Osteocyte (in vitro differentiated cells): ENCODE measurements around the gene SLC28A2. TPM values are rescaled to one million over a fixed set of nuclear protein-coding genes. Genes with fewer than 3 reads are reported as not detected.

Experiments used
- DNase-seq: peaks from one replicate; pipeline ENCODE4 v3.0.0; 2021; ENCODE audit warnings: mixed read lengths; ENCODE audit not compliant: unreplicated experiment; ENCODE audit errors: extremely low spot score
- H3K27ac Mint-ChIP-seq: one replicate; pipeline ENCODE4 v1.8.0; 2021; ENCODE audit warnings: mild to moderate bottlenecking, mixed read lengths; ENCODE audit not compliant: unreplicated experiment
- H3K27me3 Mint-ChIP-seq: one replicate; pipeline ENCODE4 v1.8.0; 2021; ENCODE audit warnings: mixed read lengths; ENCODE audit not compliant: unreplicated experiment
- H3K36me3 Mint-ChIP-seq: one replicate; pipeline ENCODE4 v1.8.0; 2021; ENCODE audit warnings: mixed read lengths; ENCODE audit not compliant: unreplicated experiment
- H3K4me1 Mint-ChIP-seq: one replicate; pipeline ENCODE4 v1.8.0; 2021; ENCODE audit warnings: mixed read lengths; ENCODE audit not compliant: unreplicated experiment
- H3K4me3 Mint-ChIP-seq: one replicate; pipeline ENCODE4 v1.8.0; 2021; ENCODE audit warnings: mild to moderate bottlenecking, moderate library complexity, mixed read lengths; ENCODE audit not compliant: unreplicated experiment
- H3K9me3 Mint-ChIP-seq: one replicate; pipeline ENCODE4 v1.8.0; 2021; ENCODE audit warnings: mixed read lengths; ENCODE audit not compliant: unreplicated experiment
- total RNA-seq: library from RNA; stranded (reverse); gene quantifications from 2 replicates; pipeline ENCODE4 v1.2.1, GENCODE V29; 2021
- TF ChIP-seq, protein P1 (sequence below): fragments of 200-600 bp; sonication (generic); IDR thresholded peaks from 2 replicates; pipeline ENCODE4 v1.5.0; 2021; ENCODE audit warnings: antibody characterized with exemption, mild to moderate bottlenecking, moderate library complexity

SLC28A2 gene
- total RNA-seq, 1 donor from 2014 or later = not detected

- Mint-ChIP-seq H3K27me3 (peaks cover 18% of the 10 kb centered on the region), H3K36me3 (no peaks in the 10 kb centered on the region), H3K9me3 (no peaks in the 10 kb centered on the region), H3K4me1 (no peaks in the 10 kb centered on the region), H3K4me3 (no peak overlapping the region), H3K27ac (no peak overlapping the region)
- DNase-seq = no peak
- TF ChIP-seq, protein P1, sequence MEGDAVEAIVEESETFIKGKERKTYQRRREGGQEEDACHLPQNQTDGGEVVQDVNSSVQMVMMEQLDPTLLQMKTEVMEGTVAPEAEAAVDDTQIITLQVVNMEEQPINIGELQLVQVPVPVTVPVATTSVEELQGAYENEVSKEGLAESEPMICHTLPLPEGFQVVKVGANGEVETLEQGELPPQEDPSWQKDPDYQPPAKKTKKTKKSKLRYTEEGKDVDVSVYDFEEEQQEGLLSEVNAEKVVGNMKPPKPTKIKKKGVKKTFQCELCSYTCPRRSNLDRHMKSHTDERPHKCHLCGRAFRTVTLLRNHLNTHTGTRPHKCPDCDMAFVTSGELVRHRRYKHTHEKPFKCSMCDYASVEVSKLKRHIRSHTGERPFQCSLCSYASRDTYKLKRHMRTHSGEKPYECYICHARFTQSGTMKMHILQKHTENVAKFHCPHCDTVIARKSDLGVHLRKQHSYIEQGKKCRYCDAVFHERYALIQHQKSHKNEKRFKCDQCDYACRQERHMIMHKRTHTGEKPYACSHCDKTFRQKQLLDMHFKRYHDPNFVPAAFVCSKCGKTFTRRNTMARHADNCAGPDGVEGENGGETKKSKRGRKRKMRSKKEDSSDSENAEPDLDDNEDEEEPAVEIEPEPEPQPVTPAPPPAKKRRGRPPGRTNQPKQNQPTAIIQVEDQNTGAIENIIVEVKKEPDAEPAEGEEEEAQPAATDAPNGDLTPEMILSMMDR = peak; percentile 29
Observed at GRCh38 chr15:45314960-45315359, 62.9 kb downstream of the SLC28A2 start.

- Mint-ChIP-seq H3K27me3 (peaks cover 9% of the 10 kb centered on the region), H3K27ac (no peak overlapping the region), H3K9me3 (no peaks in the 10 kb centered on the region), H3K36me3 (no peaks in the 10 kb centered on the region), H3K4me1 (no peaks in the 10 kb centered on the region), H3K4me3 (no peak overlapping the region)
- DNase-seq = no peak
- TF ChIP-seq, protein P1 = no peak
Observed at GRCh38 chr15:45319472-45320214, 67.6 kb downstream of the SLC28A2 start.

GRCh38 chr15:45320581-45321205 is 68.7 kb downstream of the SLC28A2 start:
- TF ChIP-seq, protein P1 = no peak
- Mint-ChIP-seq H3K27ac (no peak overlapping the region), H3K4me1 (no peaks in the 10 kb centered on the region), H3K4me3 (no peak overlapping the region), H3K27me3 (peaks cover 13% of the 10 kb centered on the region), H3K9me3 (no peaks in the 10 kb centered on the region), H3K36me3 (no peaks in the 10 kb centered on the region)
- no peak for DNase-seq

DNA sequence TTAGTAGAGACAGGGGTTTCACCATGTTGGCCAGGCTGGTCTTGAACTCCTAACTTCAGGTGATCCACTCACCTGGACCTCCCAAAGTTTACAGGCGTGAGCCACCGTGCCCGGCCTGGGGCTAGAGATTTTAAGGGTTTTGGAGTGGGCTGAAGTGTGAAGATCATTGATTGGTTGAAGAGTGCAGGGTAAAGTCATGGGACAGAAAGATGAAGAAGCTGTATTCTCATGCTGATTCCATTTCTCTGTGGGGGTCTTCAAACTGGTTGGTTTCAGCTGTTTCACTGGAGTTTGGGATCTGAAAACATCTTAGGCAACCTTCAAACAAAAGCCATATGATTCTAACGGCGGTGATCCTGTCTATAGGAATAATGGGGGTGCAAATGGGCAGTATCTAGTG is 74.2 kb downstream of the SLC28A2 start:
- Mint-ChIP-seq H3K4me1 (no peaks in the 10 kb centered on the region), H3K4me3 (no peak overlapping the region), H3K36me3 (no peaks in the 10 kb centered on the region), H3K27me3 (peaks cover 25% of the 10 kb centered on the region), H3K9me3 (no peaks in the 10 kb centered on the region), H3K27ac (no peak overlapping the region)
- DNase-seq = no peak
- TF ChIP-seq, protein P1 = no peak

DNA sequence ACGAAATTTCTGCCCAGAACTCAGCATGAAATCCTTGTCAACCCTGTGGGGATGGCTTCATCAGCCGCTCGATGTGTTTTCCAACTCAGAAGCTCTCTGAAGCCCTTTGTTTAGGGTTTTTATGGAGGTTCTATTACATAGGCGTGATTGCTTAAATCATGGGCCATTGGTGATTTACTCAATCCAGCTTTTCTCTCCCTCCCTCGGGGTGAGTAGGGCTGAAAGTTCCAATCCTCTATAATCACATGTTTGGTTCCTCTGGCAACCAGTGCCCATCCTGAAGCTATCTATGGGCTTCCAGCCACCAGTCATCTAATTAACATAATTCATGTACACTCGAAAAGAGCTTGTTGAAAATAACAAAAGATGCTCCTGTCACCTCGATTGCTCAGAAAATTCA is 74.7 kb downstream of the SLC28A2 start:
- DNase-seq = no peak
- H3K27ac Mint-ChIP-seq = no peak overlapping the region
- TF ChIP-seq, protein P1 = no peak
- peaks cover 25% of the 10 kb centered on the region for H3K27me3 Mint-ChIP-seq
- H3K9me3 Mint-ChIP-seq = no peaks in the 10 kb centered on the region
- H3K4me3 Mint-ChIP-seq = no peak overlapping the region
- H3K36me3 Mint-ChIP-seq = no peaks in the 10 kb centered on the region
- no peaks in the 10 kb centered on the region for H3K4me1 Mint-ChIP-seq
